Progenitor cell of endocrine pancreas (in vitro differentiated cells): Measurements from ENCODE around the gene AFDN. TPM values are rescaled to one million over a fixed set of nuclear protein-coding genes. Genes with fewer than 3 reads are reported as not detected.

Experiments
- DNase-seq: peaks from one replicate; pipeline ENCODE4 v3.0.0; 2021; ENCODE audit warnings: low spot score; ENCODE audit not compliant: unreplicated experiment
- H3K27ac Mint-ChIP-seq: 2 replicates; pipeline ENCODE4 v1.8.0; 2021; ENCODE audit warnings: mild to moderate bottlenecking, moderate library complexity, mixed read lengths
- H3K27me3 Mint-ChIP-seq: 2 replicates; pipeline ENCODE4 v1.8.0; 2021; ENCODE audit warnings: mixed read lengths
- H3K36me3 Mint-ChIP-seq: 2 replicates; pipeline ENCODE4 v1.8.0; 2022; ENCODE audit warnings: mixed read lengths; ENCODE audit not compliant: insufficient read depth
- H3K4me1 Mint-ChIP-seq: 2 replicates; pipeline ENCODE4 v1.8.0; 2021; ENCODE audit warnings: low read depth, mixed read lengths
- H3K4me3 Mint-ChIP-seq: 2 replicates; pipeline ENCODE4 v1.8.0; 2021; ENCODE audit warnings: low read depth, mild to moderate bottlenecking, moderate library complexity, mixed read lengths
- H3K9me3 Mint-ChIP-seq: 2 replicates; pipeline ENCODE4 v1.8.0; 2021; ENCODE audit warnings: low read depth, mixed read lengths
- CTCF ChIP-seq: fragments of 200-600 bp; sonication (generic); IDR thresholded peaks from one replicate; pipeline ENCODE4 v1.5.0; 2021; ENCODE audit warnings: antibody characterized with exemption, mild to moderate bottlenecking; ENCODE audit not compliant: unreplicated experiment
- total RNA-seq: library from RNA; stranded (reverse); gene quantifications from 2 replicates; pipeline ENCODE4 v1.2.1, GENCODE V29; 2021

Gene AFDN
- total RNA-seq, 1 donor from 2014 or later, result 423 TPM

DNA sequence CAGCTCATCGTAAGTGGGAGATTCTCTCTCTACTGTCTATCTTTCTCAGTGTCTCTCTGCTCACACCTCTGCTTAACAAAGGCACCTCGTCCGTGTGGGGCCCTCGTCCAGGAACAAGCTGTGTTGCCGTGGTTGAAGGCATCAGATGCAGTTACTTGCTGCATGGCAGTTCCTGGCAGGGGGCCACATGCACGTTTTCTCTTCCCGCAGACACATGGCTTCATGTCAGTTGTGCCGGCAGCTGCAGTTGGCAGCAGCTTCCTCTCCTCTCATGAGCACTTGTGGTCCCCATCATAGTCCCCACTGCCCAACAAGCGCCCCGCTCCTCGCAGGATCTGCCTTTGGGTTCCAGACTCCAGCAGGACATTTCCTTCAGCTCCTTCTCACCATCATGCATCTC, 7.1 kb upstream of the AFDN start:
- DNase-seq, result no peak
- H3K36me3 Mint-ChIP-seq, result peaks cover 21% of the 10 kb centered on the region
- peaks cover 9% of the 10 kb centered on the region for H3K9me3 Mint-ChIP-seq
- no peak overlapping the region for H3K4me3 Mint-ChIP-seq
- H3K4me1 Mint-ChIP-seq, result peaks cover 1% of the 10 kb centered on the region
- no peak for TF ChIP-seq CTCF
- H3K27me3 Mint-ChIP-seq, result no peaks in the 10 kb centered on the region
- H3K27ac Mint-ChIP-seq, result no peak overlapping the region

- Mint-ChIP-seq H3K4me1 (peaks cover 9% of the 10 kb centered on the region), H3K27ac (no peak overlapping the region), H3K4me3 (no peak overlapping the region), H3K9me3 (peaks cover 9% of the 10 kb centered on the region), H3K27me3 (no peaks in the 10 kb centered on the region), H3K36me3 (peaks cover 23% of the 10 kb centered on the region)
- no peak for TF ChIP-seq CTCF
- DNase-seq, result no peak
These were observed 6.0 kb upstream of the AFDN start for GRCh38 chr6:167820681-167821080.

- Mint-ChIP-seq H3K36me3 (peaks cover 19% of the 10 kb centered on the region), H3K4me3 (peak overlapping the region; percentile 96), H3K9me3 (peaks cover 2% of the 10 kb centered on the region), H3K27me3 (no peaks in the 10 kb centered on the region), H3K4me1 (peaks cover 25% of the 10 kb centered on the region), H3K27ac (peak overlapping the region; percentile 91)
- no peak for TF ChIP-seq CTCF
- no peak for DNase-seq
These were observed 1.9 kb upstream of the AFDN start for GRCh38 chr6:167824591-167825331.

DNA sequence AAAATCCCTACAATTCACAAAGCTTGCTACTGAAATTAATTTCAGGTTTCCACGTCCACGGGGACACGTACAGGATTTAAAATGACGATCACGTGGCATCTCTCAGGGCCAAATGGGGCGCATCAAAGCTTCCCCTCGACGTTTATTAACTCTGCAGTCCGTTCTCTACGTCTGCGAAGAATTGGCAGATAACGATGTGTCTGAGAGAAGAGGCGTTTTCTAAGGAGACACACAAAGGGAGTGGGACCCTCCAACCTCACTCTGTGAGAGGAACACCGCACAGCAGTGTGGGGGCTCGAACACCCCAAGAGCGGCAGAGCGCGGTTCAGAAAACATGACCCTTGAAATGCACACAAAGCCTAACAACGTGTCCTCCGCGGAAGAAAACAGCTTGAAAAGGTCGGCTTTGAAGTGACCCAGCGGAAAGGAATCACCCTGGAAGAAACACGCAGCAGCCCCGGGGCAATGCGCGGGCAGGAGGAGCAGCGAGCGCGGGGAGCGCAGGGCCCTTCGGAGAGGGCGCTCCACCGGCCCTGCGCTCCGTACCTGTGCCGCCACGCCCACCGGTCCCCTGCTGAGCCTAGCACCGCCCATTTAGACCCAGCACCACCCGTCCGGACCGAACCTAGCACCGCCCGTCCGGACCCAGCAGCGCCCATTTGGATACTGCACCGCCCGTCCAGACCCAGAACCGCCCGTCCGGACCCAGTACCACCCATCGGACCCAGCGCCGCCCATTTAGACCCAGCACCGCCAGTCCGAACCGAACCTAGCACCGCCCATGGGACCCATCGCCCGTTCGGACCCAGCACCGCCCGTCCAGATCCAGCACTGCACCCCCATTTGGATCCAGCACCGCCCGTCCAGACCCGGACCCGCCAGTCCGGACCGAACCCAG, 1.1 kb upstream of the AFDN start:
- peak; percentile 57 for DNase-seq
- Mint-ChIP-seq H3K27ac (peak overlapping the region; percentile 98), H3K9me3 (no peaks in the 10 kb centered on the region), H3K4me3 (peak overlapping the region; percentile 96), H3K27me3 (no peaks in the 10 kb centered on the region), H3K36me3 (peaks cover 19% of the 10 kb centered on the region), H3K4me1 (peaks cover 33% of the 10 kb centered on the region)
- TF ChIP-seq CTCF, result no peak

- Mint-ChIP-seq H3K9me3 (no peaks in the 10 kb centered on the region), H3K4me1 (peaks cover 37% of the 10 kb centered on the region), H3K27me3 (no peaks in the 10 kb centered on the region)
These were observed 348 bp upstream of the AFDN start for GRCh38 chr6:167826230-167826895.

More at GRCh38 chr6:167826230-167826895, 348 bp upstream of the AFDN start:
- TF ChIP-seq CTCF, result peak; percentile 51
- peak overlapping the region; percentile 98 for H3K27ac Mint-ChIP-seq
- peak; percentile 53 for DNase-seq
- peak overlapping the region; percentile 96 for H3K4me3 Mint-ChIP-seq
- peaks cover 18% of the 10 kb centered on the region for H3K36me3 Mint-ChIP-seq
